ENCODE measurements around the gene PPP4R2. TPM values are rescaled to one million over a fixed set of nuclear protein-coding genes. Genes with fewer than 3 reads are reported as not detected.

The PPP4R2 gene
- total and polyA plus RNA-seq, 5 experiments from 2014 or later, result 28.3 to 65.1 (median 46.1) TPM

DNA sequence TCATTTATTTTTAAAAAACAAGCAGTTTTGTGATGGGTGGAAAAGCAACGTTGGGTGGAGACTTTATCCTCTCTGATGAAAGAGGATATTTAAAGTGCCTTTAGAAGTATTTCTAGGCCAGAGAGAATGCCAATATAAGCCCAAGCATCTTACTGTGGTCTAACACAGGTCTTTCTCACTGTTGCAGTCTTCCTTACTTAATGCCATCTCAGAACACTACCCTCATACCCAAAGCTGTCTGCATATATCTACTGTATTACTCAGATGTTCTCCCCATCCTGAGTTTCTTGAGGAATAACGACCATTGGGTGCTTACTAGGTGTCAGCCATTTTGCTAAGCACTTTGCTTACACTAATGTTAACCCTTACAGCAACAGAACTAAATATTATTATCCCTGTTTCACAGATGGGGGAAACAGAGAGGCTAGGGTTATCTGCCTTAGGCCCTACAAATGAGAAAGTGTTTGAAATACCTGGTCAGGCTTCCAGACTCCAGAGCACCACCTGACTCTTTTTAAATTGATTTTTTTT lies 35.0 kb downstream of the PPP4R2 start:
- Mint-ChIP-seq H3K4me3 (no peak overlapping the region), H3K27me3 (no peaks in the 10 kb centered on the region), H3K27ac (peak overlapping the region in 1 of 10 donors; percentile 43), H3K9me3 (no peaks in the 10 kb centered on the region), H3K36me3 (peaks cover 0 to 27% (median 14%) of the 10 kb centered on the region in 3 donors), H3K4me1 (peaks cover 34 to 90% (median 83%) of the 10 kb centered on the region in 4 donors)
- no peak for DNase-seq
- POLR2A ChIA-PET, result no interaction called here
- ATAC-seq, result no peak

DNA sequence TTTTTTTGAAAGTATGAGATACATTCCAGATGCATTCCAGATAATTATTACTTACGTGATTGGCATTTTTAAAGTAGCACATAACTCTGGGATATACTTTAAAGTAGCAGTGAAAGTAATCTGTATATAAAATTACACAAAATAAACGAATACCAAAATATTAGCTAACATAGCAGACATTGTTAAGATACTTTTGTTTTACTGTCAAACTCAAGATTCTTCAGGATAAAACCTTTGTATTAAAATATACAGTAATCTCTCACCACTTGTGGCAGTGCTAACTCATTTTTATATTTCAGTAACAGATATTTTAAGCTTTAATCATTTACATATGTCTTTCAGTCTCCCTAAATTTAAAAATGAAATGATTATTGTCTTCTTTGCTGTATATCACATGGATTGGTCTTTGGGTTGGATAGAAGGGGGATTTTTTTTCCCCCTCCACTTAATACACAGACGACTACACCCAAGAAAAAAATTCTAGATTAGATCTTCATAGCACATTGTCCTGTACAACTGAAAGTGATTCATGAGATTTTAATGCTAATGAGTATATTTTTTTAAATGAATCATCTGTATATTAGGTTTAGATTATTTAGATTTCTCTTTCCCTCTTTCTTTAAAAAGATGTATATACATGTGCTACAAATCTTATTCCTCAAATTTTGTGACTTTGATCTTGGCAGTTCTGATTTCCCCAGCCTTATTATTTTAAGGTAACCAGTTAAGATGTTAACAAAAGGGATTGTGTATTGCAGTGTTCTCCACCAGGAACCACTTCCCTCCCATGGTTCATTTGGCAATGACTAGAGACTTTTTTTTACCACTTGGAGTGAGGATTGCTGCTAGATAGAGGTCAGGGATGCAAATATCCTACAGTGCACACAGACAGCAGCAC lies 40.3 kb downstream of the PPP4R2 start:
- H3K4me1 Mint-ChIP-seq, result peaks cover 29 to 91% (median 81%) of the 10 kb centered on the region in 4 donors
- peak overlapping the region in 9 of 10 donors; percentile 14 to 84 (median 53) for H3K27ac Mint-ChIP-seq
- DNase-seq (no peak), ATAC-seq (no peak)
- no peaks in the 10 kb centered on the region for H3K27me3 Mint-ChIP-seq
- POLR2A ChIA-PET, result interaction anchor here (0.6 kb wide), 1 partner anchor 33 kb away, joined by 3 read pairs; no protein-coding TSS in a partner anchor
- H3K36me3 Mint-ChIP-seq, result peaks cover 0 to 25% (median 3%) of the 10 kb centered on the region in 3 donors
- H3K4me3 Mint-ChIP-seq, result peak overlapping the region in 3 of 10 donors; percentile 15 to 51 (median 20)
- no peaks in the 10 kb centered on the region for H3K9me3 Mint-ChIP-seq

GRCh38 chr3:73041537-73041936 lies 44.9 kb downstream of the PPP4R2 start:
- Mint-ChIP-seq H3K27me3 (no peaks in the 10 kb centered on the region), H3K9me3 (no peaks in the 10 kb centered on the region), H3K4me1 (peaks cover 26 to 88% (median 69%) of the 10 kb centered on the region in 4 donors), H3K27ac (peak overlapping the region in 6 of 10 donors; percentile 0 to 51 (median 28)), H3K4me3 (peak overlapping the region in 2 of 10 donors; percentile 1 to 3), H3K36me3 (peaks cover 0 to 12% (median 0%) of the 10 kb centered on the region in 3 donors)
- DNase-seq (no peak), ATAC-seq (no peak)
- POLR2A ChIA-PET, result interaction anchor here (0.5 kb wide), 1 partner anchor 27 kb away, joined by 4 read pairs; no protein-coding TSS in a partner anchor

DNA sequence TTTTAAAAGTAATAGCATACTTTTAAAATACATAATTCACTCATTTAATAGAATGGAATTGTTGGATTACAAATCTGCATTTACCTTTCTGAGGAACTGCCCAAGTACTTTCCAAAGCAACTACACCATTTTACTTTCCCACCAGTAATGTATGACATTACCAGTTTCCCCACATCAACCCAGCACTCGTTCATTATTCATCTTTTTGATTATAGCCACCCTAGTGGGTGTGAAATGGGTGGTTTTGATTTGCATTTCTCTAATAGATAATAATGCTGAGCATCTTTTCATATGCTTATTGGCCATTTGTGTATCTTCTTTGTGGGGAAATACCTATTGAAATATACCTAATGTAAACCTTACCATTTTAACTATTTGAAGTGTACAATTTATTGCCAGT lies 46.8 kb downstream of the PPP4R2 start:
- Mint-ChIP-seq H3K27me3 (no peaks in the 10 kb centered on the region), H3K27ac (peak overlapping the region in 2 of 10 donors; percentile 4 to 49), H3K4me1 (peaks cover 19 to 75% (median 57%) of the 10 kb centered on the region in 4 donors), H3K36me3 (peaks cover 0 to 22% (median 0%) of the 10 kb centered on the region in 3 donors), H3K4me3 (no peak overlapping the region), H3K9me3 (no peaks in the 10 kb centered on the region)
- POLR2A ChIA-PET, result no interaction called here
- DNase-seq, result no peak
- ATAC-seq, result no peak

DNA sequence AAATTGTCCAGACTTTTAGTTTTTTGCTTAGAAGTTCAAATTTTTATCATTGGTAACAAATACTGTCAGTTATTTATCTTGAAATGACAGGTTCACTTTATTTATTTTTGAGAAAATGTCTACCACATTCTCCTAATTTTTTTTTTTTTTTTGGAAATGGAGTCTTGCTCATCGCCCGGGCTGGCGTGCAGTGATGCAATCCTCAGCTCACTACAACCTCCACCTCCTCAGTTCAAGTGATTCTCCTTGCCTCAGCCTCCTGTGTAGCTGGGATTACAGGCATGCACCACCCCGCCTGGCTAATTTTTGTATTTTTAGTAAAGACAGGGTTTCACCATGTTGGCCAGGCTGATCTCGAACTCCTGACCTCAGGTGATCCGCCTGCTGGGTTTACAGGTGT lies 48.8 kb downstream of the PPP4R2 start:
- H3K4me3 Mint-ChIP-seq, result no peak overlapping the region
- H3K27me3 Mint-ChIP-seq, result no peaks in the 10 kb centered on the region
- peak overlapping the region in 4 of 10 donors; percentile 17 to 77 (median 60) for H3K27ac Mint-ChIP-seq
- DNase-seq (no peak), ATAC-seq (no peak)
- H3K9me3 Mint-ChIP-seq, result no peaks in the 10 kb centered on the region
- POLR2A ChIA-PET, result no interaction called here
- H3K36me3 Mint-ChIP-seq, result peaks cover 0 to 35% (median 0%) of the 10 kb centered on the region in 3 donors
- H3K4me1 Mint-ChIP-seq, result peaks cover 20 to 61% (median 51%) of the 10 kb centered on the region in 4 donors

DNA sequence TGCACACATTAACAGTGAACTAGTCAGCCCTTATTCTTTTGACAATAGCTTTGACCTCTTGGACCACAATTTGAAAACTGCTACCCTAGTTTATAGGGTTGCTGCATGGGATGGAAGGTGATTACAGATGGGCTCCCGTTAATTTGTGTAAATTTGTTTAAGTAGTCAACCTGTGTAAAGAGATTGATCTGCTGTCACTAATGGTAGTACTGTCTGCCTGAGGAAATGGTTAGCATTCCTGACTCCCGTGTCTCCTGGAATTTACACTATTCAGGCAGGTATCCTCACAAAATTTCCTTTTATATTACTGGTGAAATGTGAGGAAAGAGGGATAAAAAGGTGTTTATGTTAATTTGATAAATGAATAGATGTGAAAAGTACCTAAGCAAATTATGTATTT lies 49.6 kb downstream of the PPP4R2 start:
- ATAC-seq (no peak), DNase-seq (no peak)
- H3K36me3 Mint-ChIP-seq, result peaks cover 0 to 43% (median 0%) of the 10 kb centered on the region in 3 donors
- H3K4me1 Mint-ChIP-seq, result peaks cover 20 to 56% (median 44%) of the 10 kb centered on the region in 4 donors
- peak overlapping the region in 7 of 10 donors; percentile 27 to 81 (median 34) for H3K27ac Mint-ChIP-seq
- H3K9me3 Mint-ChIP-seq, result no peaks in the 10 kb centered on the region
- POLR2A ChIA-PET, result no interaction called here
- H3K4me3 Mint-ChIP-seq, result no peak overlapping the region
- no peaks in the 10 kb centered on the region for H3K27me3 Mint-ChIP-seq

- Mint-ChIP-seq H3K9me3 (no peaks in the 10 kb centered on the region), H3K27ac (peak overlapping the region in 1 of 10 donors; percentile 9), H3K36me3 (peaks cover 0 to 51% (median 0%) of the 10 kb centered on the region in 3 donors), H3K27me3 (no peaks in the 10 kb centered on the region), H3K4me3 (no peak overlapping the region), H3K4me1 (peaks cover 12 to 40% (median 26%) of the 10 kb centered on the region in 4 donors)
- POLR2A ChIA-PET, result no interaction called here
- no peak for DNase-seq
- ATAC-seq, result no peak
Observed at GRCh38 chr3:73049319-73049718, 52.7 kb downstream of the PPP4R2 start.

GRCh38 chr3:73052857-73053256 lies 56.2 kb downstream of the PPP4R2 start:
- Mint-ChIP-seq H3K4me3 (no peak overlapping the region), H3K27me3 (no peaks in the 10 kb centered on the region), H3K36me3 (peaks cover 0 to 46% (median 0%) of the 10 kb centered on the region in 3 donors), H3K9me3 (no peaks in the 10 kb centered on the region), H3K4me1 (peaks cover 10 to 28% (median 22%) of the 10 kb centered on the region in 4 donors), H3K27ac (peak overlapping the region in 5 of 10 donors; percentile 46 to 72 (median 69))
- DNase-seq (no peak), ATAC-seq (no peak)
- POLR2A ChIA-PET, result no interaction called here

DNA sequence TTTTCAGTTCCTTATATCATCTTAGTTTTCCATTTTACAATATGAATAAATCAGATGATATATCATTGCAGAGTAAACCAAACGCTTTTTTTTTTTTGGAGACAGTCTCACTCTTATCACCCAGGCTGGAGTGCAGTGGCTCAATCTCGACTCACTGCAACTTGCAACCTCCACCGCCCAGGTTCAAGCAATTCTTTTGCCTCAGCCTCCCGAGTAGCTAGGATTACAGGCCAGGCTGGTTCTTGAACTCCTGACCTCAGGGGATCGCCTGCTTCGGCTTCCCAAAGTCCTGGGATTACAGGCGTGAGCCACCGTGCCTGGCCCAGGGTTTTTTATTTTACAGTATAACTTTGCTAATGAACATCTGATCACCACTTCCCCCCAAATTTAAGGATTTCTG lies 59.0 kb downstream of the PPP4R2 start:
- Mint-ChIP-seq H3K9me3 (no peaks in the 10 kb centered on the region), H3K36me3 (peaks cover 0 to 43% (median 0%) of the 10 kb centered on the region in 3 donors), H3K4me3 (no peak overlapping the region), H3K27ac (peak overlapping the region in 1 of 10 donors; percentile 1), H3K27me3 (no peaks in the 10 kb centered on the region), H3K4me1 (peaks cover 6 to 31% (median 19%) of the 10 kb centered on the region in 4 donors)
- DNase-seq, result no peak
- POLR2A ChIA-PET, result interaction anchor here (0.7 kb wide), 1 partner anchor 31 kb away, joined by 3 read pairs; no protein-coding TSS in a partner anchor
- no peak for ATAC-seq

DNA sequence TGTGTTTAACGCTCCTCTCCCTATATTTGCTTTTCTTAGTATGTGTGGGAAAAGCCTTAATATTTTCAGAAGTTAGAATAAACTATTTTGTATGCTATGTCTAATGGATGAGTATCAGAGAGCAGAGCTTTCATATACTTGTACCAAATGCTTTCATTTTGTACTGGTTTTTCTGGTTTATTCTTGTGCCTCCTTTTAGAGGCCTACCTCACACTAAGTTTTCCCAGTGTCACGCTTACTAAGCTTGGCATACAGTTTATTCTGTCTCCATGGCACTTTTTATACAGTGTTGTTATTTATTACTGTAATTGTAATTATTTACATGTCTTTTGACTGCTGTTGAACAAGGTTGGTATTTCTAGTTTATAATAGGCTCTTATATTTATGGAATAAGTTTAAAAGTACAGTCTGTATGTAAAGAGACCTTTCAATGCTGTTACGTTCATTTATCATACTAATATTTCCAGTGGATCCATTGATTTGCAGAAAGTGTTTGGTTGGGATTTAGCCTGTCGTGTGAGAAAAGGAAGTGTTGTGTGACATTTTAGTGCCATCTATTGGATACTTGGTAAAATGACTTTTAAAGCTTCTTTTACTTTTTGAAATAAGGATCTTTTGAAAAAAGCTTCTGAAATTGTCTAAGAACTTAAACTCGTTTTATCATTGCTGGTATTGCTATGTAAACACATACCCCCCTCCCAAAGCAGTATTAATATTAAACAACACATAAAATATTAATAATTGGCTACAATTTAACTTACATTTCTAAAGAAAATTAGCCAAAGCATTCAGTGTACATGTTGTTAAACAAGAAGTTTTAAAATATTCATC lies 59.6 kb downstream of the PPP4R2 start:
- DNase-seq, result peak in 3 of 10 donors; percentile 33 to 54 (median 45)

GRCh38 chr3:73056845-73057150 lies 60.2 kb downstream of the PPP4R2 start:
- H3K27ac Mint-ChIP-seq, result no peak overlapping the region
- no peaks in the 10 kb centered on the region for H3K27me3 Mint-ChIP-seq
- H3K4me1 Mint-ChIP-seq, result peaks cover 6 to 27% (median 17%) of the 10 kb centered on the region in 4 donors
- H3K36me3 Mint-ChIP-seq, result peaks cover 0 to 43% (median 0%) of the 10 kb centered on the region in 3 donors
- DNase-seq (no peak), ATAC-seq (no peak)
- H3K9me3 Mint-ChIP-seq, result no peaks in the 10 kb centered on the region
- H3K4me3 Mint-ChIP-seq, result no peak overlapping the region
- POLR2A ChIA-PET, result no interaction called here

More for the DNA sequence above, 59.6 kb downstream of the PPP4R2 start:
- no peak overlapping the region for H3K4me3 Mint-ChIP-seq
- H3K27ac Mint-ChIP-seq, result peak overlapping the region in 5 of 10 donors; percentile 1 to 74 (median 16)
- no peak for ATAC-seq
- peaks cover 6 to 28% (median 18%) of the 10 kb centered on the region in 4 donors for H3K4me1 Mint-ChIP-seq
- no peaks in the 10 kb centered on the region for H3K27me3 Mint-ChIP-seq
- H3K9me3 Mint-ChIP-seq, result no peaks in the 10 kb centered on the region
- H3K36me3 Mint-ChIP-seq, result peaks cover 0 to 41% (median 0%) of the 10 kb centered on the region in 3 donors
- POLR2A ChIA-PET, result no interaction called here

DNA sequence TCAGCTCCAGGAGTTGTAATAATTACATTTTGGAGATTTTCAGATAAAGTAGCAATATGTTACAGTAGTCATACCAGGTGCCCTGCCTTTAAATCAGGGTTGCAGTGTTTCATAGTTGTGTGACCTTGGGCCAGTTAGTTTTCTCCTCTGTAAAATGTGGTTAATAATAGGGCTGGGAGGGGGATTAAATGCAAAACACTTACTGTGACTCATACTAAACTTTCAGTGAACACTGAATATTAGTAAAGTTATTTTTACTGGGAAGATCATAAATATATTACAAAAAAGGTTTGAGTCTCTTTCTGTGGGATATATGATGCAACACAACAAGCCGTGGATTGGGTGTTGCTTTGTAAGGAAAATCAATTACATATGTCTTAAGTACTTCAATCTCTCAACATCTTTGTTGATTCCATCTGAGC lies 63.7 kb downstream of the PPP4R2 start:
- no peaks in the 10 kb centered on the region for H3K9me3 Mint-ChIP-seq
- H3K27me3 Mint-ChIP-seq, result no peaks in the 10 kb centered on the region
- POLR2A ChIA-PET, result no interaction called here
- H3K4me1 Mint-ChIP-seq, result peaks cover under 1 to 16% (median 10%) of the 10 kb centered on the region in 4 donors
- H3K36me3 Mint-ChIP-seq, result peaks cover 0 to 65% (median 13%) of the 10 kb centered on the region in 3 donors
- H3K27ac Mint-ChIP-seq, result peak overlapping the region in 3 of 10 donors; percentile 2 to 39 (median 10)
- no peak overlapping the region for H3K4me3 Mint-ChIP-seq
- DNase-seq, result no peak
- no peak for ATAC-seq
